ENCODE data around the gene KCNH2.

Gene KCNH2

GRCh38 chr7:150958597-150958996 is 19.5 kb downstream of the KCNH2 start:
- TF ChIP-seq CTCF (IDR thresholded peaks at IDR 0.05), result no peak
- no peak for TF ChIP-seq ZFX (IDR thresholded peaks at IDR 0.05; ENCODE audit: borderline replicate concordance)
- H3K27ac ChIP-seq, result no peak overlapping the region

GRCh38 chr7:150958062-150958552 is 20.0 kb downstream of the KCNH2 start:
- TF ChIP-seq ZFX (IDR thresholded peaks at IDR 0.05; ENCODE audit: borderline replicate concordance) (no peak), CTCF (IDR thresholded peaks at IDR 0.05) (no peak)
- H3K27ac ChIP-seq, result no peak overlapping the region

- TF ChIP-seq ZFX (IDR thresholded peaks at IDR 0.05; ENCODE audit: borderline replicate concordance) (no peak), CTCF (IDR thresholded peaks at IDR 0.05) (no peak)
- H3K27ac ChIP-seq, result no peak overlapping the region
Measured at GRCh38 chr7:150957133-150958020, 20.7 kb downstream of the KCNH2 start.

- TF ChIP-seq CTCF (IDR thresholded peaks at IDR 0.05), result no peak
- no peak for TF ChIP-seq ZFX (IDR thresholded peaks at IDR 0.05; ENCODE audit: borderline replicate concordance)
Measured at GRCh38 chr7:150956395-150957132, 21.6 kb downstream of the KCNH2 start.

GRCh38 chr7:150955519-150956394 is 22.4 kb downstream of the KCNH2 start:
- no peak overlapping the region for H3K27ac ChIP-seq
- no peak for TF ChIP-seq CTCF (IDR thresholded peaks at IDR 0.05)
- TF ChIP-seq ZFX (IDR thresholded peaks at IDR 0.05; ENCODE audit: borderline replicate concordance), result no peak

More at GRCh38 chr7:150956395-150957132, 21.6 kb downstream of the KCNH2 start:
- H3K27ac ChIP-seq, result no peak overlapping the region

GRCh38 chr7:150954986-150955518 is 23.1 kb downstream of the KCNH2 start:
- TF ChIP-seq CTCF (IDR thresholded peaks at IDR 0.05) (no peak), ZFX (IDR thresholded peaks at IDR 0.05; ENCODE audit: borderline replicate concordance) (no peak)
- no peak overlapping the region for H3K27ac ChIP-seq
